ENCODE results near the gene WNT5A. TPM values are rescaled to one million over a fixed set of nuclear protein-coding genes. Genes with fewer than 3 reads are reported as not detected.

WNT5A gene
- total RNA-seq, 3 donors from 2014 or later, result 7.0 to 54.7 (median 18.7) TPM

- Histone ChIP-seq H3K27me3 (no peaks in the 10 kb centered on the region), H3K27ac (no peak overlapping the region), H3K9me3 (no peaks in the 10 kb centered on the region), H3K4me1 (peaks cover 0 to 7% of the 10 kb centered on the region in 2 donors), H3K36me3 (no peaks in the 10 kb centered on the region), H3K4me3 (no peak overlapping the region)
- TF ChIP-seq POLR2AphosphoS5 (IDR thresholded peaks at IDR 0.05), result no peak
- TF ChIP-seq CTCF (IDR thresholded peaks at IDR 0.05), result no peak
- no peak for TF ChIP-seq POLR2A (IDR thresholded peaks at IDR 0.05)
- intact Hi-C loops (cut with DNase I; ENCODE audit: low total_unique reads), result no loop called here
- DNase-seq (ENCODE audit: low spot score in 2 of 2), result no peak
Observed at GRCh38 chr3:55526332-55527030, 39.4 kb upstream of the WNT5A start.

GRCh38 chr3:55525436-55525835, 38.3 kb upstream of the WNT5A start:
- Histone ChIP-seq H3K9me3 (no peaks in the 10 kb centered on the region), H3K4me1 (peaks cover 0 to 11% of the 10 kb centered on the region in 2 donors), H3K36me3 (no peaks in the 10 kb centered on the region), H3K4me3 (no peak overlapping the region), H3K27me3 (no peaks in the 10 kb centered on the region), H3K27ac (no peak overlapping the region)
- intact Hi-C loops (cut with DNase I; ENCODE audit: low total_unique reads), result no loop called here
- TF ChIP-seq POLR2AphosphoS5 (IDR thresholded peaks at IDR 0.05) (no peak), POLR2A (IDR thresholded peaks at IDR 0.05) (no peak), CTCF (IDR thresholded peaks at IDR 0.05) (no peak)
- DNase-seq (ENCODE audit: low spot score in 2 of 2), result no peak

- TF ChIP-seq POLR2A (IDR thresholded peaks at IDR 0.05), result no peak
- TF ChIP-seq POLR2AphosphoS5 (IDR thresholded peaks at IDR 0.05), result no peak
- TF ChIP-seq CTCF (IDR thresholded peaks at IDR 0.05), result no peak
- H3K4me1 ChIP-seq, result peaks cover 0 to 11% of the 10 kb centered on the region in 2 donors
- DNase-seq (ENCODE audit: low spot score in 2 of 2), result no peak
- H3K27me3 ChIP-seq, result no peaks in the 10 kb centered on the region
- H3K9me3 ChIP-seq, result no peaks in the 10 kb centered on the region
- intact Hi-C loops (cut with DNase I; ENCODE audit: low total_unique reads), result no loop called here
- H3K4me3 ChIP-seq, result no peak overlapping the region
- H3K36me3 ChIP-seq, result no peaks in the 10 kb centered on the region
- H3K27ac ChIP-seq, result no peak overlapping the region
Observed at GRCh38 chr3:55524565-55525244, 37.6 kb upstream of the WNT5A start.

- intact Hi-C loops (cut with DNase I; ENCODE audit: low total_unique reads), result no loop called here
- Histone ChIP-seq H3K4me1 (peaks cover 0 to 11% of the 10 kb centered on the region in 2 donors), H3K27me3 (no peaks in the 10 kb centered on the region), H3K36me3 (no peaks in the 10 kb centered on the region), H3K9me3 (no peaks in the 10 kb centered on the region), H3K4me3 (no peak overlapping the region), H3K27ac (no peak overlapping the region)
- DNase-seq (ENCODE audit: low spot score in 2 of 2), result no peak
- TF ChIP-seq CTCF (IDR thresholded peaks at IDR 0.05) (no peak), POLR2A (IDR thresholded peaks at IDR 0.05) (no peak), POLR2AphosphoS5 (IDR thresholded peaks at IDR 0.05) (no peak)
Observed at GRCh38 chr3:55523471-55523870, 36.4 kb upstream of the WNT5A start.

- DNase-seq (ENCODE audit: low spot score in 2 of 2), result peak in 1 of 2 donors; percentile 56
- H3K9me3 ChIP-seq, result no peaks in the 10 kb centered on the region
- H3K4me3 ChIP-seq, result no peak overlapping the region
- H3K36me3 ChIP-seq, result no peaks in the 10 kb centered on the region
- no peak for TF ChIP-seq POLR2AphosphoS5 (IDR thresholded peaks at IDR 0.05)
- no peak for TF ChIP-seq CTCF (IDR thresholded peaks at IDR 0.05)
- TF ChIP-seq POLR2A (IDR thresholded peaks at IDR 0.05), result no peak
- H3K4me1 ChIP-seq, result peaks cover 0 to 11% of the 10 kb centered on the region in 2 donors
- no peak overlapping the region for H3K27ac ChIP-seq
- H3K27me3 ChIP-seq, result peaks cover 0 to 4% of the 10 kb centered on the region in 2 donors
- intact Hi-C loops (cut with DNase I; ENCODE audit: low total_unique reads), result no loop called here
Observed at GRCh38 chr3:55521738-55522421, 34.8 kb upstream of the WNT5A start.
